H1 (cell line): ENCODE results near the gene TESMIN.

Experiments
- CBX8 ChIP-seq: fragments of 300-800, 300-1000 bp; sonication (generic); IDR thresholded peaks from 2 replicates; pipeline ENCODE4 v1.7.1; 2016; ENCODE audit warnings: low read depth, low read length, borderline replicate concordance
- CEBPB ChIP-seq: IDR thresholded peaks from 2 replicates; pipeline ENCODE4 v1.6.1; 2012; ENCODE audit warnings: low read depth, low read length
- CTCF ChIP-seq, 3 experiments: IDR thresholded peaks; 1 replicate in 2 of 3; 2 replicates in 1 of 3; pipeline versions ENCODE4 v1.5.1 to v1.6.1; 2011; ENCODE audit warnings: low read length in 3 of 3, mild to moderate bottlenecking in 3 of 3, inconsistent platforms in 2 of 3, low read depth in 1 of 3, moderate library complexity in 1 of 3; ENCODE audit not compliant: insufficient read depth in 1 of 3; ENCODE audit errors: control extremely low read depth in 1 of 3
- EGR1 ChIP-seq: IDR thresholded peaks from 2 replicates; pipeline ENCODE4 v1.6.1; 2011; ENCODE audit warnings: low read depth, low read length, borderline replicate concordance
- EP300 ChIP-seq, 2 experiments: IDR thresholded peaks; 1 replicate in 1 of 2; 2 replicates in 1 of 2; pipeline ENCODE4 v1.6.1; 2011 to 2012; ENCODE audit warnings: low read depth in 2 of 2, low read length in 2 of 2, mild to moderate bottlenecking in 2 of 2, borderline replicate concordance in 1 of 2, inconsistent platforms in 1 of 2, moderate library complexity in 1 of 2
- GABPA ChIP-seq: IDR thresholded peaks from 2 replicates; pipeline ENCODE4 v1.6.1; 2011; ENCODE audit warnings: mild to moderate bottlenecking, low read length, moderate library complexity, borderline replicate concordance; ENCODE audit not compliant: insufficient read depth
- HDAC2 ChIP-seq, 2 experiments: fragments of 300-600 bp in 1 of 2; sonication (generic) in 1 of 2; IDR thresholded peaks; 2 replicates each; pipeline ENCODE4 v1.6.1; 2011 to 2012; ENCODE audit warnings: low read depth in 2 of 2, low read length in 2 of 2, mild to moderate bottlenecking in 2 of 2, moderate library complexity in 2 of 2, borderline replicate concordance in 1 of 2, inconsistent platforms in 1 of 2
- JUN ChIP-seq: IDR thresholded peaks from 2 replicates; pipeline ENCODE4 v1.6.1; 2011; ENCODE audit warnings: low read depth, mild to moderate bottlenecking, improper control_type of control experiment, low read length
- JUND ChIP-seq: IDR thresholded peaks from 2 replicates; pipeline ENCODE4 v1.6.1; 2011; ENCODE audit warnings: mild to moderate bottlenecking, improper control_type of control experiment, low read length
- KDM1A ChIP-seq: fragments of 200-600, 300-600 bp; sonication (generic); IDR thresholded peaks from 2 replicates; pipeline ENCODE4 v1.7.1; 2016; ENCODE audit warnings: mild to moderate bottlenecking, low read length, borderline replicate concordance
- PHF8 ChIP-seq: fragments of 200-600 bp; sonication (generic); conservative IDR thresholded peaks from 2 replicates; pipeline ENCODE4 v1.7.1; 2012; ENCODE audit warnings: low read depth, mild to moderate bottlenecking, inconsistent platforms, low read length, moderate library complexity
- POLR2AphosphoS5 ChIP-seq: IDR thresholded peaks from 2 replicates; pipeline ENCODE4 v1.6.1; 2011; ENCODE audit warnings: low read depth, low read length
- TCF12 ChIP-seq: IDR thresholded peaks from 2 replicates; pipeline ENCODE4 v1.6.1; 2011; ENCODE audit warnings: low read depth, mild to moderate bottlenecking, low read length
- TEAD4 ChIP-seq: IDR thresholded peaks from 2 replicates; pipeline ENCODE4 v1.6.1; 2012; ENCODE audit warnings: low read depth, low read length, inconsistent platforms, mixed read lengths

GRCh38 chr11:68661014-68661413 lies 90.3 kb downstream of the TESMIN start:
- no peak for TF ChIP-seq JUND
- TF ChIP-seq GABPA, result no peak
- no peak for TF ChIP-seq POLR2AphosphoS5
- TF ChIP-seq CEBPB, result no peak
- TF ChIP-seq CBX8, result no peak
- no peak for TF ChIP-seq EP300 (IDR thresholded peaks at IDR 0.05; ENCODE audit: borderline replicate concordance in 1 of 2, low read depth in 2 of 2, low read length in 2 of 2)
- no peak for TF ChIP-seq CTCF (IDR thresholded peaks at IDR 0.05; ENCODE audit: control extremely low read depth in 1 of 3, insufficient read depth in 1 of 3, low read depth in 1 of 3, low read length in 3 of 3)
- no peak for TF ChIP-seq TCF12
- TF ChIP-seq PHF8, result no peak
- no peak for TF ChIP-seq EGR1
- no peak for TF ChIP-seq KDM1A
- no peak for TF ChIP-seq JUN
- TF ChIP-seq HDAC2 (IDR thresholded peaks at IDR 0.05; ENCODE audit: borderline replicate concordance in 1 of 2, low read depth in 2 of 2, low read length in 2 of 2), result no peak
- TF ChIP-seq TEAD4, result no peak
